ENCODE measurements around the gene GTF2IRD1. TPM values are rescaled to one million over a fixed set of nuclear protein-coding genes. Genes with fewer than 3 reads are reported as not detected.

The GTF2IRD1 gene
- total and polyA plus RNA-seq, 2 experiments from 2014 or later, result 28.7 to 37.1 TPM

DNA sequence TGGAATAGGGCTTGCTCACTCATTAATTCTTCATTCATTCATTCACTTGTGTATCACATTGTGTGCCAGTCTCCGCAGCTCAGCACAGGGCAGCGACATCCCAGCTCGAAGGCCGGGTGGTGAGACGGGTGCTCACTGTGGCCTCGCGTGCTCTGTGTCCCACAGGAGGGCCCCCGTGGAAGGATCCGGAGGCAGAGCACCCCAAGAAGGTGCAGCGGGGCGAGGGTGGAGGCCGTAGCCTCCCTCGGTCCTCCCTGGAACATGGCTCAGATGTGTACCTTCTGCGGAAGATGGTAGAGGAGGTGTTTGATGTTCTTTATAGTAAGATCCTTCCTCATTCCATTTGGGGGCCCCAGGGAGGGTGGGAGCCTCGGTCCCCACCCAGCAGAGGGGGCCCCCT lies 61.6 kb downstream of the GTF2IRD1 start:
- Histone ChIP-seq H3K4me3 (no peak overlapping the region), H3F3A (replicated peaks; ENCODE audit: low read depth) (no peaks in the 10 kb centered on the region), H3K27me3 (ENCODE audit: insufficient read depth) (no peaks in the 10 kb centered on the region), H4K20me1 (replicated peaks; ENCODE audit: insufficient read depth) (no peaks in the 10 kb centered on the region), H3K27ac (ENCODE audit: low read depth) (no peak overlapping the region), H3K36me3 (ENCODE audit: insufficient read depth) (peaks cover 3% of the 10 kb centered on the region; the same call in 1 of the 2 replicates), H3K9me2 (ENCODE audit: insufficient read depth) (no peaks in the 10 kb centered on the region), H3K79me2 (replicated peaks; ENCODE audit: insufficient read depth) (no peaks in the 10 kb centered on the region), H3K4me1 (ENCODE audit: insufficient read depth) (no peaks in the 10 kb centered on the region), H3K4me2 (no peak overlapping the region), H2AFZ (no peak overlapping the region)
- Mint-ChIP-seq H3K9me3 (no peaks in the 10 kb centered on the region; the same call in 2 of the 3 replicates), H3K27me3 (ENCODE audit: insufficient read depth, low read depth, poor library complexity) (peaks cover 9% of the 10 kb centered on the region), H3K4me1 (no peaks in the 10 kb centered on the region), H3K27ac (no peak overlapping the region), H3K36me3 (ENCODE audit: low read depth) (peaks cover 34% of the 10 kb centered on the region), H3K4me3 (no peak overlapping the region)
- TF ChIP-seq, protein P1, sequence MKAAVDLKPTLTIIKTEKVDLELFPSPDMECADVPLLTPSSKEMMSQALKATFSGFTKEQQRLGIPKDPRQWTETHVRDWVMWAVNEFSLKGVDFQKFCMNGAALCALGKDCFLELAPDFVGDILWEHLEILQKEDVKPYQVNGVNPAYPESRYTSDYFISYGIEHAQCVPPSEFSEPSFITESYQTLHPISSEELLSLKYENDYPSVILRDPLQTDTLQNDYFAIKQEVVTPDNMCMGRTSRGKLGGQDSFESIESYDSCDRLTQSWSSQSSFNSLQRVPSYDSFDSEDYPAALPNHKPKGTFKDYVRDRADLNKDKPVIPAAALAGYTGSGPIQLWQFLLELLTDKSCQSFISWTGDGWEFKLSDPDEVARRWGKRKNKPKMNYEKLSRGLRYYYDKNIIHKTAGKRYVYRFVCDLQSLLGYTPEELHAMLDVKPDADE (IDR thresholded peaks at IDR 0.05), result no peak
- DNase-seq (ENCODE audit: low spot score) (no peak), ATAC-seq (no peak)

GRCh38 chr7:74516214-74516613 lies 62.5 kb downstream of the GTF2IRD1 start:
- H3K9me3 Mint-ChIP-seq, result no peaks in the 10 kb centered on the region; the same call in 2 of the 3 replicates
- H3K4me2 ChIP-seq, result no peak overlapping the region
- H3K36me3 ChIP-seq (ENCODE audit: insufficient read depth), result peaks cover 5% of the 10 kb centered on the region; the same call in 1 of the 2 replicates
- H3K4me3 Mint-ChIP-seq, result no peak overlapping the region
- ATAC-seq, result no peak
- H3K27me3 ChIP-seq (ENCODE audit: insufficient read depth), result no peaks in the 10 kb centered on the region
- H3K4me3 ChIP-seq, result no peak overlapping the region
- no peak overlapping the region for H2AFZ ChIP-seq
- no peak for DNase-seq (ENCODE audit: low spot score)
- no peaks in the 10 kb centered on the region for H3K4me1 ChIP-seq (ENCODE audit: insufficient read depth)
- H3K4me1 Mint-ChIP-seq, result no peaks in the 10 kb centered on the region; the same call in 2 of the 3 replicates
- H3K9me2 ChIP-seq (ENCODE audit: insufficient read depth), result no peaks in the 10 kb centered on the region
- no peaks in the 10 kb centered on the region for H4K20me1 ChIP-seq (replicated peaks; ENCODE audit: insufficient read depth)
- H3K27ac ChIP-seq (ENCODE audit: low read depth), result no peak overlapping the region
- H3K79me2 ChIP-seq (replicated peaks; ENCODE audit: insufficient read depth), result no peaks in the 10 kb centered on the region
- H3F3A ChIP-seq (replicated peaks; ENCODE audit: low read depth), result no peaks in the 10 kb centered on the region
- H3K36me3 Mint-ChIP-seq (ENCODE audit: low read depth), result peaks cover 42% of the 10 kb centered on the region
- H3K27ac Mint-ChIP-seq, result no peak overlapping the region
- H3K27me3 Mint-ChIP-seq (ENCODE audit: insufficient read depth, low read depth, poor library complexity), result peaks cover 9% of the 10 kb centered on the region
- TF ChIP-seq ZNF462 (CRISPR knock-in tag; IDR thresholded peaks at IDR 0.05), result no peak
- TF ChIP-seq, protein P2, sequence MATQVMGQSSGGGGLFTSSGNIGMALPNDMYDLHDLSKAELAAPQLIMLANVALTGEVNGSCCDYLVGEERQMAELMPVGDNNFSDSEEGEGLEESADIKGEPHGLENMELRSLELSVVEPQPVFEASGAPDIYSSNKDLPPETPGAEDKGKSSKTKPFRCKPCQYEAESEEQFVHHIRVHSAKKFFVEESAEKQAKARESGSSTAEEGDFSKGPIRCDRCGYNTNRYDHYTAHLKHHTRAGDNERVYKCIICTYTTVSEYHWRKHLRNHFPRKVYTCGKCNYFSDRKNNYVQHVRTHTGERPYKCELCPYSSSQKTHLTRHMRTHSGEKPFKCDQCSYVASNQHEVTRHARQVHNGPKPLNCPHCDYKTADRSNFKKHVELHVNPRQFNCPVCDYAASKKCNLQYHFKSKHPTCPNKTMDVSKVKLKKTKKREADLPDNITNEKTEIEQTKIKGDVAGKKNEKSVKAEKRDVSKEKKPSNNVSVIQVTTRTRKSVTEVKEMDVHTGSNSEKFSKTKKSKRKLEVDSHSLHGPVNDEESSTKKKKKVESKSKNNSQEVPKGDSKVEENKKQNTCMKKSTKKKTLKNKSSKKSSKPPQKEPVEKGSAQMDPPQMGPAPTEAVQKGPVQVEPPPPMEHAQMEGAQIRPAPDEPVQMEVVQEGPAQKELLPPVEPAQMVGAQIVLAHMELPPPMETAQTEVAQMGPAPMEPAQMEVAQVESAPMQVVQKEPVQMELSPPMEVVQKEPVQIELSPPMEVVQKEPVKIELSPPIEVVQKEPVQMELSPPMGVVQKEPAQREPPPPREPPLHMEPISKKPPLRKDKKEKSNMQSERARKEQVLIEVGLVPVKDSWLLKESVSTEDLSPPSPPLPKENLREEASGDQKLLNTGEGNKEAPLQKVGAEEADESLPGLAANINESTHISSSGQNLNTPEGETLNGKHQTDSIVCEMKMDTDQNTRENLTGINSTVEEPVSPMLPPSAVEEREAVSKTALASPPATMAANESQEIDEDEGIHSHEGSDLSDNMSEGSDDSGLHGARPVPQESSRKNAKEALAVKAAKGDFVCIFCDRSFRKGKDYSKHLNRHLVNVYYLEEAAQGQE (IDR thresholded peaks at IDR 0.05; ENCODE audit: unreplicated experiment), result no peak
- TF ChIP-seq CREB1 (CRISPR knock-in tag; IDR thresholded peaks at IDR 0.05; ENCODE audit: low read depth), result no peak
- no peak for TF ChIP-seq EZH2phosphoT487 (IDR thresholded peaks at IDR 0.05; ENCODE audit: unreplicated experiment)
- TF ChIP-seq ZNF331 (CRISPR knock-in tag; IDR thresholded peaks at IDR 0.05; ENCODE audit: low read depth), result no peak
- TF ChIP-seq EZH2 (IDR thresholded peaks at IDR 0.05; ENCODE audit: low read depth, unreplicated experiment), result no peak
- TF ChIP-seq JUNB (IDR thresholded peaks at IDR 0.05; ENCODE audit: unreplicated experiment), result no peak
- no peak for TF ChIP-seq NANOG (IDR thresholded peaks at IDR 0.05; ENCODE audit: borderline replicate concordance)
- no peak for TF ChIP-seq ZNF114 (CRISPR knock-in tag; IDR thresholded peaks at IDR 0.05)
- TF ChIP-seq, protein P1 (IDR thresholded peaks at IDR 0.05), result no peak
